SJCRH30 (cell line): ENCODE results near the gene CFAP61. TPM values are rescaled to one million over a fixed set of nuclear protein-coding genes. Genes with fewer than 3 reads are reported as not detected.
A peak's percentile ranks its signal among the peaks of the same experiment; 100 is the strongest.
"Not testable (repeated sequence)": the region's sequence is repeated elsewhere in the genome, so short reads cannot be mapped to it uniquely, and the experiment has no call there.

Source experiments
- DNase-seq, 2 experiments: peaks; one replicate each; pipeline ENCODE4 v3.0.0-alpha.2; 2015 to 2020
- H3K27ac ChIP-seq: fragments of 250-450 bp; sonication (Bioruptor Pico); 2 replicates; pipeline ENCODE4 v1.5.1; 2020; ENCODE audit warnings: mild to moderate bottlenecking, moderate library complexity
- H3K27me3 ChIP-seq: fragments of 250-450 bp; sonication (Bioruptor Pico); 2 replicates; pipeline ENCODE4 v1.5.1; 2020; ENCODE audit warnings: mild to moderate bottlenecking, moderate library complexity
- H3K36me3 ChIP-seq: fragments of 250-450 bp; sonication (Bioruptor Pico); 2 replicates; pipeline ENCODE4 v1.5.1; 2020; ENCODE audit warnings: mild to moderate bottlenecking, moderate library complexity
- H3K4me1 ChIP-seq: fragments of 250-450 bp; sonication (Bioruptor Pico); 2 replicates; pipeline ENCODE4 v1.5.1; 2020; ENCODE audit warnings: mild to moderate bottlenecking, moderate library complexity
- H3K4me3 ChIP-seq: fragments of 250-450 bp; sonication (Bioruptor Pico); 2 replicates; pipeline ENCODE4 v1.5.1; 2020; ENCODE audit warnings: mild to moderate bottlenecking, moderate library complexity
- H3K9me3 ChIP-seq: fragments of 250-450 bp; sonication (Bioruptor Pico); replicated peaks from 2 replicates; pipeline ENCODE4 v1.5.1; 2020; ENCODE audit warnings: mild to moderate bottlenecking, moderate library complexity
- total RNA-seq: library from RNA; depleted of rRNA; stranded (reverse); fragments of >200 nt; shearing (Covaris generic); gene quantifications from 2 replicates; pipeline ENCODE4 v1.2.3, GENCODE V29; 2014; rRNA removed

CFAP61 gene, protein sequence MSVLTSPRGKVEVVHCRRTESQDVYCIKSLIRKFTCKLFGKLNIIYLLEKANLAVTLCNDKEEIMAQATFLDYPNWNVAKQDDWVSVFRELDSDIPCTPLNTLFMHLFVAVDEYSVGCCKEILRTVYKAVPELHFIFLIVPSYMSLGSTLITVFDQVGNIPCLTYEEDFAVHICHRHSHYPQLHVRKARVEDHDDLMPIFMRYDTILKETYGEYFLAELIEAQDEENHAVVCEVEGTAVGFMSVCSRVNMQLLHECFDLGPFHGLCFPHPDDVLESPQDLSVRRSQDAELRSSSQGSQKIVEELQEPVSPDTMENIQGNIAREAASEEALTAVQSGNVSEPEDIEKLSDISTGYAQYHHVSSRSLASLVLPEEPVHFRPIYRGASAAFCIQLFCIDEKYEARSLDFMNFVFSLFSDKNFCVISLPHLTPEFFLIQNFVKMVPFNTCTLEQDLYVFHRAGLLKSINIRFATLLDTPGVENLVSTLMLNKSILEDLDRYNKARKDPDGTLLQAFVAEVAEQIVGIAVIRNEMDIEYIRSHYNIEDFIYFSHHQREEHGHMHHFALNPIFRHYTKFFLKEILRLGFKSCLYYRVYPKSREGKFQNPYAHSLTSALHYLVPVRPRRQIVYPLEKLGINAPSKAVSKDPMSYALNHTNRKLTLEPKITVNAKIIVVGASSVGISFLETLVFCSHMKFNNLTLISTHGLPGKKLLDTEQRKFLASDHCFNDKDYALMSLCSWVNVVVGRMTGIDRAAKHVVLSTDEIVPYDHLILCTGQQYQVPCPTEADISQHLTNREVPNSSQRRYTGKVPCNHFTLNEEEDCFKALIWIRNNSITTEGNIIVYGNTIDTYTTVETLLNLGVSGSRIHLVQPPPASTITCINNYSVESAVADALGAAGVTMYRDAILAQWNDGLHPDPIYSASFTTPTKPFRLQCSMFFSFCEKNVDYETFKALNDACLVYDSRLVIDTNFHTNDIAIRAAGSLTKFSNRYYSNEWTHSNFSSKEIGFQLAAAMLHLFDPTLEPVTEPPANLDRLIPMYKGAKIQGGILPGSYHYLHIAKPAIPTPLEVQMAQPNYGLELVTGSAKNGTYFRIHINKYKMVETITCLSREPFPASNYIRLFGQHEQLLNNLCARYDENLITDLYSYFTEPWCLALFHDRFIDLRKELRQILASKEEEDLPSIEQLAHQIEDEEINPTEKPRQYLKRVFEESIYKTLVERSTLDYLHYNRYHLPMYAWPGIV
- 0.23 and 0.40 TPM in 2 replicates for total RNA-seq

- Histone ChIP-seq H3K4me3 (peak within 1 kb of the TSS; percentile 96), H3K4me1 (peaks cover 12% of the 10 kb centered on the region), H3K27me3 (no peaks in the 10 kb centered on the region), H3K36me3 (peaks cover 32% of the 10 kb centered on the region), H3K9me3 (no peaks in the 10 kb centered on the region), H3K27ac (peak within 1 kb of the TSS; percentile 79)
- DNase-seq = peak; percentile 98
These were observed at the start of gene CFAP61, which contains the start of gene CRNKL1 for GRCh38 chr20:20052074-20052970. CFAP61 (plus strand) TSS chr20:20052532; CDS start chr20:20056654, 4,122 bp downstream. CRNKL1 (minus strand) TSS chr20:20052466; CDS start chr20:20052342, 124 bp downstream.

DNA sequence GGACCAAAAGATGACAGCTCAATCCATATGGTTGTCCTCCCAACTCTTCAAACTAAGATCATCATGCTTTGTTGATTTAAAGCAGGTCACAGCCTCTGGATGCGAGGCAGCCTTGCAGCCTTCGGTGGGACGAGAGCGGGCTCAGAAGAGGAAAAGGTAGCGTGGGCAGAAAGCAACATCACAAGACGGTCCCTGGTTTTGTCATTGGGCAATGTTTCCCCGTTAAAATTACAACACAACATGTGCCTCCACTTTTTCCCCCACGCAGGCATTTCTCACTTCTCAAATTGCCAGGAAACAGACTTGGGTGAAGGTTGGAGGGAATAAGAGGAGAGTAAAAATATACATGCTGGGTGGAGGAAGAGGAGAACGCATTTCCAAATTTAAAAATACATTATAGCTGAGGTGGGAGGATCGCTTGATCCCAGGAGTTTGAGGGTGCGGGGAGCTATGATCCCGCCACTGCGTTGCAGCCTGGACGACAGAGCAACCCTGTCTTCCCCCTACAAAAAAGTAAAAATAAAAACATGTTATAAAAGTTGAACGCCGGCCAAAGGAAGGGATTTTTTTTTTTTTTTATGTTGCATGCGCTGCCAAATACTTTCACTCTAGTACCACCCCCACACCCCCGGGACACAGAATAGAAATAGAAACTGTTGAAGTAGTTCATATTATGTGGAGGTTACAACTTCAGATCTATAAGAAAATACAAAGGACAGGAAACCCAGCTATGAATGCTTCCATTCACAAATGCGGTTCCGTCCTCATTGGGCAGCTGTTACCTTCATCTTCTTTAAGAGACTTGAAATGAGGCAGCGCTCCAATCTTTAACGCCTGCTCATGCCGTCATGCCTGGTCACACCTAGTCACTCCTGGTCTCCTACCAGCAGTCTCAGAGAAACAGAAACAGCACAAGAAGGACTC, 49.0 kb upstream of the CFAP61 start:
- Histone ChIP-seq H3K9me3 (no peaks in the 10 kb centered on the region), H3K4me3 (no peak overlapping the region), H3K27me3 (no peaks in the 10 kb centered on the region), H3K4me1 (peaks cover 21% of the 10 kb centered on the region), H3K36me3 (peaks cover 29% of the 10 kb centered on the region), H3K27ac (peak overlapping the region; percentile 46)
- peak; percentile 50 to 70 for DNase-seq

DNA sequence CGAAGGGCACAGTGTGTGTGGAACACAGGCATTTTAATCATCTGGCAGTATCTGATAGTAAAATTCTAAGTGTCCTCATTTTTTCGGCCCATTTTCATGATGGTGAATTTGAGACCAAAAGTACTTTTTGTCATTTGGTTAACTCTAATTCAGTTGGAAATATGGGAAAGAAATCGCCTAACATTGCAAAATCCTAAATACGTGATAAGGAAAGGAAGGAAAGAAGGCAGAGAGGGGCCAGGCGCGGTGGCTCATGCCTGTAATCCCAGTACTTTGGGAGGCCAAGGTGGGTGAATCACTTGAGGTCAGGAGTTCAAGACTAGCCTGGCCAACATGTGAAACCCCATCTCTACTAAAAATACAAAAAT, 48.4 kb upstream of the CFAP61 start:
- Histone ChIP-seq H3K4me1 (peaks cover 21% of the 10 kb centered on the region), H3K36me3 (peaks cover 24% of the 10 kb centered on the region), H3K27ac (peak overlapping the region; percentile 46)
- H3K4me3 ChIP-seq, H3K9me3 ChIP-seq, DNase-seq, H3K27me3 ChIP-seq: not testable (repeated sequence)

DNA sequence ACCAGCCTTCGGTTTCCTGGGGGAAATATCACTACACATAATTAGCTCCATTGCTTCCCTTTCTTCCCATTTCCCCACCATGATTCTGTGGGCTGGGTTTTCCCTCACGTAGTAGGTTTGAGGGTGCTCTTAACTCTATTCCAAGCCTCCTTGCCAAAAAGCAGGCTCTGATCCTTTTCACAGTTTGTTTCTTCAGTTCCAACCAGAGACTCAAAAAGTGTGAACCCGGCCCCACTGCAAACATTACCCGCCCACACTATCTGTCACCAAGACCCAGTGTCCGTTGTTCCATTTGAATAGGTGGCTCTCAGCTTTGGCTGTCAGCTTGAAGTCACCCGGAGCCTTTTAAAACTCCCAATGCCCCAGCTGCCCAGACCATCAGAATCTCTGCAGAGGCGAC, 47.0 kb upstream of the CFAP61 start:
- Histone ChIP-seq H3K27me3 (no peaks in the 10 kb centered on the region), H3K9me3 (no peaks in the 10 kb centered on the region), H3K4me3 (no peak overlapping the region), H3K27ac (no peak overlapping the region), H3K4me1 (peaks cover 21% of the 10 kb centered on the region), H3K36me3 (peaks cover 18% of the 10 kb centered on the region)
- no peak for DNase-seq

DNA sequence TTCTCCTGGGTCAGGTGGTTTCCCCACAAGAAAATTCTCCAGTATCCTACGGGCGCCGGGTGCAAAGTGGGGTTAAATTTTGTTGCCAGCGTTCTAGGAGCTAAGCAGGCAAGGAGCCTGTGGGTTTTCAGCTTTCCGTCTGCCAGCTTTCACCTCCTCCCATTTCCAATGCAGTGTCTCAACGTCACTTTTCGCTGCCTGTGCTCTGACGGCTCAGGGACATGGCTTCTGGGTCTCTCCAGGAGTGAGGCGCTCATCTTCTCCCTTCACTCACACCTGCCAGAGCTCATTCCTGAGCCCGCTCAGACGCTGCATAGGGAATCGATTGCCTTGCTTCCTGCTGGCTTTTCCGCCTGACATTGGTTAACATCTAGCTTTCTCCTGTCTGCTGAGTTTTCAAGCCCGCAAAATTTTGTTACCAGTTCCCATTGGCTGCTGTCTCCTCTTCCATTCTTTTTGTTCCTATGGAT, 42.5 kb upstream of the CFAP61 start:
- Histone ChIP-seq H3K9me3 (no peaks in the 10 kb centered on the region), H3K27me3 (no peaks in the 10 kb centered on the region), H3K4me3 (no peak overlapping the region), H3K4me1 (peaks cover 6% of the 10 kb centered on the region), H3K36me3 (no peaks in the 10 kb centered on the region), H3K27ac (no peak overlapping the region)
- DNase-seq = no peak

GRCh38 chr20:20010639-20011500, 41.5 kb upstream of the CFAP61 start:
- Histone ChIP-seq H3K4me1 (peaks cover 6% of the 10 kb centered on the region), H3K9me3 (no peaks in the 10 kb centered on the region), H3K27me3 (no peaks in the 10 kb centered on the region), H3K36me3 (no peaks in the 10 kb centered on the region), H3K27ac (no peak overlapping the region), H3K4me3 (no peak overlapping the region)
- DNase-seq = no peak

GRCh38 chr20:20012541-20012940, 39.8 kb upstream of the CFAP61 start:
- H3K27ac ChIP-seq = no peak overlapping the region
- H3K27me3 ChIP-seq = no peaks in the 10 kb centered on the region
- H3K4me3 ChIP-seq = no peak overlapping the region
- H3K4me1 ChIP-seq = peaks cover 6% of the 10 kb centered on the region
- H3K36me3 ChIP-seq = no peaks in the 10 kb centered on the region
- no peaks in the 10 kb centered on the region for H3K9me3 ChIP-seq
- no peak for DNase-seq

DNA sequence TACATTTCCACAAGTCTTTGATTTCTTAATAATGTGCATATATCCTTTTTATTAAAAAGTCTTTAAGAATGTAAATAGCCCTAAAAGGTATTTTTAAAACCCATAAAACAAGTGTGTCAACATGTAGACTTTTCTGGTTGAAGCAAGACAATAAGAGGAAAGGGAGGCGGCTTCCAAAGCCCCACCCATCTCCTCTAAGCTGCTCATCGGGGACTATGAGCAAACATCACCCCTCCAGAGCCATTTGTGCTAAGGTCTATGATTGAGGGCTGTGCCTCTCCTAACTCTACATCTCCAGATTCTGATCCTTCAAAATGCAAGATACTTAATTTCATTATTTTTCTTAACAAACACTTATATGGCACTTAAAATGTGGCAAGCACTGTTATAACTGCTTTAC, 37.7 kb upstream of the CFAP61 start:
- DNase-seq = peak in 1 of 2 experiments; percentile 20
- Histone ChIP-seq H3K9me3 (no peaks in the 10 kb centered on the region), H3K36me3 (peaks cover 9% of the 10 kb centered on the region), H3K4me3 (no peak overlapping the region), H3K27ac (no peak overlapping the region), H3K27me3 (no peaks in the 10 kb centered on the region), H3K4me1 (peaks cover 9% of the 10 kb centered on the region)

DNA sequence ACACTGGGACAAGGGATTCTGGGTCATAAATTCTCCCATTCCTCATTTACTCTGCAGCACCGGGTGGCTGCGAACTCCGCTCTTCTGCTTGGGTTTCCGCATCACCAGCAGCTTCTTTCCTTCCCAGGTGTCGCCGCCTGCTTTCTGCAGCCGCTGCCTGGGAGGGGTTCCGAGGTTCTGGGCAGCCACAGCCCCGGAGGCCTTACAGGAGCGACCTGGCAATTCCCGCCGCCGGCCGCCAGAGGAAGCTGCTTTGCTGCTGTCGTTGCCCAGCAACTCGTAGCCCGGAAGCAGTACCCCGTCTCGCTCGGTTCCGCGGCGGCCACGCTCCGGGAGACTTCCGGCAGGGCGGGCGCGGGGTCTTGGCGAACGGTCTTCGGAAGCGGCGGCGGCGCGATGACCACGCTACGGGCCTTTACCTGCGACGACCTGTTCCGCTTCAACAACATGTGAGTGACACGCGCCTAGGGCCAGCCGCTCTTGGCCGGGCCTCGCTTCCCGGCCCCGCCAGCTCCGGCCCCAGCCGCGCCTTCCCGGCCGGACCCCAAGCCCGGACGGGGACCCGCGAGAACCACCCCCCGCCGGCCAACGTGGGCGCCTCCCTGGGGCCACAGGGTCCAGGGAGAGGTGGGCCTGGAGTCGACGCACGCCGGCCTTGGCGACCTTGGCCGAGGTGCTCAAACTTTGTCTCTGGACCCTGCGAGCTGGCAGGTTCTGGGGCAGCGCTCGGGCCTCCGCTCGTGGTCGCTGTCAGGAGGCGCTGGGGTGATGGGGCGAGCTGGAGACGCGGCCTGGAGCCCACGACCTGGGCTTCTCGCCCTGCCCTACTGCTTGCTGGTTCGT, 35.1 kb upstream of the CFAP61 start, which contains the start of gene NAA20:
Gene NAA20 (plus strand): TSS at position 362 of the 843 bp plus-strand sequence. CDS start 35 bp downstream, at position 397.
- Histone ChIP-seq H3K27ac (peak within 1 kb of the TSS; percentile 68), H3K4me1 (peaks cover 3% of the 10 kb centered on the region; the same call in 1 of the 2 replicates)

DNA sequence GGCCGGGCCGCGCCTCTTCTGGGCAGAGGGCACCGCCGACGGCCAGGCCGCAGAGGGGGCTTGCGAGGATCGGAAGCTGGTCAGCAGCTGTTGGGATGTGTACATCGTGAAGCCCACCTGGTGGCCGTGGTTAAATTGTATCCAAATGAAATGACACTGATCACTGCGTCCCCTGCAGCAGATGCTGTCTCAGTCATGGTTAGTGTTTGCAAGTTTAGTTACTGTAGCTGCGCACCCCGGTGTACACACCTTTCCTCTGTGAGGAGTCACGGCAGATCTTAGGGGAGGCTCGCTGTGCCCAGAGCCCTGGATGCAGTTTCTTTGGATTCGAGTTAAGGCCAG, 34.5 kb upstream of the CFAP61 start:
- Histone ChIP-seq H3K27ac (peak overlapping the region; percentile 68), H3K27me3 (no peaks in the 10 kb centered on the region), H3K4me3 (peak overlapping the region; percentile 85), H3K36me3 (peaks cover 16% of the 10 kb centered on the region), H3K4me1 (peaks cover 3% of the 10 kb centered on the region; the same call in 1 of the 2 replicates), H3K9me3 (no peaks in the 10 kb centered on the region)
- peak; percentile 32 to 41 for DNase-seq

More for the DNA sequence above, 35.1 kb upstream of the CFAP61 start, which contains the start of gene NAA20:
- DNase-seq = peak; percentile 95
- H3K36me3 ChIP-seq = peaks cover 15% of the 10 kb centered on the region
- H3K4me3 ChIP-seq = peak within 1 kb of the TSS; percentile 85
- H3K27me3 ChIP-seq = no peaks in the 10 kb centered on the region
- no peaks in the 10 kb centered on the region for H3K9me3 ChIP-seq

- no peak for DNase-seq
- peaks cover 3% of the 10 kb centered on the region; the same call in 1 of the 2 replicates for H3K4me1 ChIP-seq
- H3K4me3 ChIP-seq = peak overlapping the region; percentile 85
- no peaks in the 10 kb centered on the region for H3K27me3 ChIP-seq
- H3K36me3 ChIP-seq = peaks cover 17% of the 10 kb centered on the region
- no peak overlapping the region; the same call in 1 of the 2 replicates for H3K27ac ChIP-seq
- no peaks in the 10 kb centered on the region for H3K9me3 ChIP-seq
These were observed 34.0 kb upstream of the CFAP61 start for GRCh38 chr20:20018366-20018765.
